Stimulated activated naive CD4-positive, alpha-beta T cell treated with Interleukin-2 at 50 U/mL for 16 hours (primary cell): ENCODE measurements around the gene LDHA.

Source experiments
- DNase-seq: peaks from one replicate; lab custom pipeline; 2025; lab: John Stamatoyannopoulos, UW

Gene LDHA

GRCh38 chr11:18394275-18394927, at the start of gene LDHA:
LDHA (plus strand) TSS chr11:18394563; CDS start chr11:18396843, 2,280 bp downstream.
- DNase-seq: peak; percentile 99

- no peak for DNase-seq
These were observed 46.8 kb upstream of the LDHA start for GRCh38 chr11:18347471-18348125.

GRCh38 chr11:18352581-18352980, 41.8 kb upstream of the LDHA start:
- no peak for DNase-seq

- DNase-seq: no peak
These were observed 35.7 kb upstream of the LDHA start for GRCh38 chr11:18358646-18359045.

GRCh38 chr11:18361154-18361553, 33.2 kb upstream of the LDHA start:
- DNase-seq: no peak

- DNase-seq: no peak
These were observed 29.8 kb upstream of the LDHA start for GRCh38 chr11:18364495-18365073.

GRCh38 chr11:18365741-18366140, 28.6 kb upstream of the LDHA start:
- no peak for DNase-seq

- DNase-seq: no peak
These were observed 28.1 kb upstream of the LDHA start for GRCh38 chr11:18366286-18366685.

- DNase-seq: no peak
These were observed 26.9 kb upstream of the LDHA start for GRCh38 chr11:18367431-18367830.

- no peak for DNase-seq
These were observed 26.1 kb upstream of the LDHA start for GRCh38 chr11:18368221-18368620.

GRCh38 chr11:18369398-18369797, 25.0 kb upstream of the LDHA start:
- DNase-seq: no peak

GRCh38 chr11:18371279-18371678, 23.1 kb upstream of the LDHA start:
- no peak for DNase-seq

- DNase-seq: no peak
These were observed 22.2 kb upstream of the LDHA start for GRCh38 chr11:18372201-18372600.

GRCh38 chr11:18374956-18375355, 19.4 kb upstream of the LDHA start:
- no peak for DNase-seq

GRCh38 chr11:18375941-18376340, 18.4 kb upstream of the LDHA start:
- no peak for DNase-seq

- DNase-seq: no peak
These were observed 15.2 kb upstream of the LDHA start for GRCh38 chr11:18379201-18379600.

GRCh38 chr11:18383388-18384156, 10.8 kb upstream of the LDHA start:
- peak; percentile 86 for DNase-seq

- DNase-seq: no peak
These were observed 10.2 kb upstream of the LDHA start for GRCh38 chr11:18384157-18384641.

- no peak for DNase-seq
These were observed 4.3 kb upstream of the LDHA start for GRCh38 chr11:18390088-18390487.

- DNase-seq: no peak
These were observed 1.7 kb upstream of the LDHA start for GRCh38 chr11:18392434-18393321.

GRCh38 chr11:18393581-18394274, 635 bp upstream of the LDHA start:
- DNase-seq: no peak
